HL-60/S4 (cell line): Measurements from ENCODE around the gene PTGDS.

Experiments
- in situ Hi-C: fragments of 300-500 bp; cut with MboI; formaldehyde crosslinking; loops from 2 replicates; pipeline ENCODE4 v1.14.3; 2022; ENCODE audit warnings: low sequenced_read_pairs

PTGDS gene

DNA sequence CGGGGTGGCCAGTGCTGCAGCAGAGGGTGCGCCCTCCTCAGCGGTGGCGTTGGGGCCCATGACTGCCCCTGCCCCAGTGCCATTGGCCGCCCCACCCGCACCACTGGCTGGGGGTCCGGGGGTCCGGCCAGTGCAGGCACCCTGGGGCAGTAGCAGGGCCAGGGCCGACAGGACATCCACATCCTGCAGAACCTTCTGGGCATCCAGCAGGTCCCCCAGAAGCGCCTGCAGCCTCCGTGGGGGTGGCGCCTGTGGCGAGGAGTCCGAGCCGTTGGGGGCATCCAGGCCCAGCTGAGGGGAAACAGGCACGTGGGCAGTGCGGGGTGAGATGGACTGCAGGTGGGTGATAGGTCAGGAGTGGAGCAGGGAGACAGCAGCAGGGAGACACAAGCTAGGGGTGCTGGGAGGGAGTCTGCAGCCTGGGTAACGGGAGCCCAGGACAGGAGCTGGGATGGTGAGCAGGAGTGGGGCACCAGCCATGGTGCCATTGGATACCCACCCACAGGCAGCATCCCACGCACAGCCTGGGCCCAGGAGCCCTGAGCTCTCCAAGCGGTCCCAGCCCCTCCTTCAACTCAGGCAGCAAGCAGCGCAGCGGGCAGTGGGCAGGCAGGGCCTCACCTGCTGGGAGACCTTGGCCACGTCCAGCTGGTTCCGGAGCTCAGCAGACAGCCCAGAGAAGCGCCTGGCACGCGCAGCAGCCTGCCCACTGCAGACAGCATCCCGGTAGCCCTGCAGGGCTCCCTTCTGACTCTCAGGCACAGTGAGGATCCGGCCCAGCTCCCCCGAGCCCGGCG lies 43.7 kb downstream of the PTGDS start:
- in situ Hi-C loops, result no loop called here

DNA sequence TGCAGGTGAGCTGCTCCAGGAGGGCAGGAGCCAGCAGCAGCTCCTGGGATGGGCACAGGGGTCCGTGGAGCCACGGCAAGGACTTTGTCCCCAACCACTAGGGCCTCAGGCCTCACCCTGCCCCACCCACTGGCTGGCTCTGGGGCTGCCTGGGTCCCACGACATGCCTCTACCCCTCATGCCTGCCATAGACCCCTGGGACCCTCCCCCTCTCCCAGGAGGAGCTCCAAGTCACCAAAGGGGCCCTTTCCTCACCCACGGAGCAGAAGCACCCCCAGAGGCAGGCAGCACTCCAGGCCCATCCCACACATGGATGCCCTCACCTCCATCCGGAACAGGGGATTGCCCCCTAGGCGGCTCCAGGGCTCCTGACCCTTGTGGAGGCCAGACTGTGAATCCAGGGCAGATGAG lies 44.3 kb downstream of the PTGDS start:
- in situ Hi-C loops, result no loop called here

DNA sequence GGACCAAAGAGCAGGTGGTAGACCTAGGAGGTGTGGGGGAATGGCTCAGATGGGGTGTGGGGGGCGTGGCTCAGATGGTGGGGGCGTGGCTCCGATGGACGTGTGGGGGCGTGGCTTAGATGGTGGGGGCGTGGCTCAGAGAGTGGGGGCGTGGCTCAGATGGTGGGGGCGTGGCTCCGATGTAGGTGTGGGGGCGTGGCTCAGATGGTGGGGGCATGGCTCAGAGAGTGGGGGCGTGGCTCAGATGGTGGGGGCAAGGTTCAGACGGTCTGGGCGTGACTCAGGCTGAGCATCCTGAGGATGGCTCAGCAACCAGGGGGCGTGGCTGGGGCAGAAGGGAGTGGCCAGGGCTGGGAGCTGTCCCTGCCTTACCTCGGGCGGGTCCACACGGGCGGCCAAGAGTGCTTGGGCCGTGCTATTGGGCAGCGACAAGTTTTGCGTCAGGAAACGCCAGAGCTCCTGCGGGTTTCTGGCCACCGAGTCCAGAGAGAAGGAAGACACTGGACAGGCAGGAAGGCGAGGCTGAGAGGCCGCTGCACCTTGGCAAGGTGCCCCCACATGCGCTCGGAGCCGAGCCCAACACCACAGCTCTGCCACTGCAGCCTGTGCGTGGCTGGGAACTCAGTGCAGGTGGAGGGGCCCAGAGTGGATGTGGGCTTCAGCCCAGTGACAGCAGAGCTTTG lies 44.8 kb downstream of the PTGDS start:
- in situ Hi-C loops, result no loop called here

DNA sequence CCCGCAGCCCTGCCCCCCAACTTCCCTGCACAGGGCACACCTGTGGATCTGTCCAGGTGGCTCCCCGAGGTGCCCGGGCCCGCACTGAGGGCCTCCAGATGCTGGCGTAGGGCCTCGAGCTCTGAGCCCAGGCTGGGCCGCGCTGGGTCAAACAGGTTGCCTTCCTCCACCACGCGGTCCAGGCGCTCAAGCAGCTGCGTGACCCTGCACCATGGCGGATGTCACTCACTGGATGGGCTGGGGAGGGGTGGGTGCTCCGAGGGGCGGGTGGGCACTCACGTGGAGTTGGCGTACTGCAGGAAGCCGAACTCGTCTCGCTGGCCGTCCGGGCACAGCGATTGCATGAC lies 45.3 kb downstream of the PTGDS start:
- in situ Hi-C loops, result no loop called here

DNA sequence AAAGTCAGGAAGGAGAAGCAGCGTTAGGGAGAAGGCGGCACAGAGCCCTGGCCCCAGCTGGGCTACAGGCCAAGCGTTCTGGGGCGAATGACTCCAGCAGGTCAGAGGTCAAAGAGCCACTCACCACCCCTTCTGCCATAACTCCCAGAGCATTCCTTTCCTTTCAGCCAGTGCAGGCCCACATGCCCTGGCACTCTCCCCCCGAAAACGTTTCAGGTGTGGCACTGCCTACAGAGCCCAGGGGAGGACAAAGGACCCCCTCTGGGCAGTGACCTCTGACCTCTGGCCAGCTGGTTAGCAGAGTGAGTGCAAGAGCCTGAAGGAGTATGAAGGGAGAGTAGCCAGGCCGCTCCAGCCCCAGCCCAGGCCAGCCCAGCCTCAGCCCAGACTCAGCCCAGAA lies 45.9 kb downstream of the PTGDS start:
- in situ Hi-C loops, result no loop called here

DNA sequence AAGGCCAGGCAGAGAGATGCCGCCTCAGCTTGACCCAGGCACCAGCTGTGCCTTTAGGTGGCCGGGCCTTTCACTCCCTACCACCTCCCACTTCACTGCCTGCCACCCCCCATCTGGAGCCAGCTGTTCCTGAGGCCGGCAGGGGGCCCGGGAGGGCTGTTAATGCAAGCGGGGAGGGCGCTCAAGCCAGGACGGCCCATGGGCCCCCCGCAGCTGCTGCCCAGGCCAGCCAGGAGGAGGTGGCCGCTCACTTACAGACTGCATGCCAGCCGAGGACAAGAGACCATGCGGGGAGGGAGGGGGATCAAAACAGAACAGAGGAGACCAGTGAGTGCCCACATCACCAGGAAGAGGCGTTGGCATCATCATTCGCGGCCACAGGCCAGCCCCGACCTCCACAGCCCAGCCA lies 46.3 kb downstream of the PTGDS start:
- in situ Hi-C loops, result no loop called here

DNA sequence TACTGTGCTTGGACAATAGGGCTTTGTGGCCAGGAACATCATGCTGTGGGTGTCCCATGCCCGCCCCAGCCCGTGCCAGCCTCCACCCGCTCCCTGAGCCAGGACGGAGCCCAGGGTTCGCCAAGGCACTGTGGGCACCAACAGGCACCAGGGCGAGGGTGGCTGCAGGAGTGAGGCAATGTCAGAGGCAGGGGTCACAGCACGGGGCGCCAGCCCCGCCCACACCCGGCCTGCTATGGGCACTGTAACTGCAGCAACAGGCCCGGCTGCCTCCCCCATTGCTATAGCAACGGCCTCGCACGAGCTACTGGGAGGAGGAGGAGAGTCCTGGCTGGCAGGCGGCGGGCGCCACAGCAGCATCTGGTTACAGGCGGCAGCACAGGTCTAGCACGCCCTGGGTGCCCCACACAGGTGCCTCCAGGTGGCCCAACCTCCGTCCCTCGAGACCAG lies 48.2 kb downstream of the PTGDS start:
- in situ Hi-C loops, result loop anchor here (25.0 kb wide), 1 partner anchor 238 kb away; the partner anchor contains the start of genes CCDC183 and TMEM141

DNA sequence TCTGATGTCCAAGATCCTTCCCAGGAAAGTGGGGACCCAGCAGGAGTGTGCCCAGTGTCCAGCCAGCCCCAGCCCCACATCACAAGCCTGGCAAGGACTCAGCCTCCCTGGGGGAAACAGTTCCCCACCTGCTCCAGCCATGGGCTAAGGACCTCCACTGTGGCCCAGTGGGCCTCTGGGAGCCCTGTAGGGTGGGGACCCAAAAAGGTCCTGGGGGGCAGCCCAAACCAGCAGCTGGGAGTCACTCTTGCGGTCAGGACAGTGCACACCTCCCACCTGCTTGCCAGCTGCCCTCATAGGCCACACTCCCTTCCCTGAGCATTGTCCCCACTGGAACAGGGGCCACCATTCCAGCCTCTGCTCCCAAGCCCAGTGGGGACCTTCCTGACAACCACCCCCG lies 49.1 kb downstream of the PTGDS start:
- in situ Hi-C loops, result loop anchor here (25.0 kb wide), 1 partner anchor 239 kb away; the partner anchor contains the start of genes CCDC183 and TMEM141

DNA sequence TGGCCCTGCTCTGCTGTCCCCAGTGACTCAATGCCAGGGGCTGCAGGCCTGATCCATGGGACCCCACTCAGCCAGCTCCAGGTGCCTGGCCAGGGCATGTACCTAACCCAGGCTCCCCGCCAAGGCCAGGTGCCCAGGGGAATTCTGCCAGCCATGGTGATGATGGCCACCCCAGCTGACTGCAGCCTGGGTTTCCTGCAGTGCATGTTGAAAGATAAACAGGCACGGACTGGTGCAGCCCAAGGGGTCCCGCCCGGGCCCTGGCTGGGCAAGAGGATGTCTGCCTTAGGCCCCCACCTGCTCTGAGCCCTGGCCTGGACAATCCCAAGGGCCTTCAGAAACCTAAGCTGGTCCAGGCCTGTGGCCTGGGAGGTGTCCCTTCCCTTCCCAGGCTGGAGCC lies 49.5 kb downstream of the PTGDS start:
- in situ Hi-C loops, result loop anchor here (25.0 kb wide), 1 partner anchor 240 kb away; the partner anchor contains the start of genes CCDC183 and TMEM141

DNA sequence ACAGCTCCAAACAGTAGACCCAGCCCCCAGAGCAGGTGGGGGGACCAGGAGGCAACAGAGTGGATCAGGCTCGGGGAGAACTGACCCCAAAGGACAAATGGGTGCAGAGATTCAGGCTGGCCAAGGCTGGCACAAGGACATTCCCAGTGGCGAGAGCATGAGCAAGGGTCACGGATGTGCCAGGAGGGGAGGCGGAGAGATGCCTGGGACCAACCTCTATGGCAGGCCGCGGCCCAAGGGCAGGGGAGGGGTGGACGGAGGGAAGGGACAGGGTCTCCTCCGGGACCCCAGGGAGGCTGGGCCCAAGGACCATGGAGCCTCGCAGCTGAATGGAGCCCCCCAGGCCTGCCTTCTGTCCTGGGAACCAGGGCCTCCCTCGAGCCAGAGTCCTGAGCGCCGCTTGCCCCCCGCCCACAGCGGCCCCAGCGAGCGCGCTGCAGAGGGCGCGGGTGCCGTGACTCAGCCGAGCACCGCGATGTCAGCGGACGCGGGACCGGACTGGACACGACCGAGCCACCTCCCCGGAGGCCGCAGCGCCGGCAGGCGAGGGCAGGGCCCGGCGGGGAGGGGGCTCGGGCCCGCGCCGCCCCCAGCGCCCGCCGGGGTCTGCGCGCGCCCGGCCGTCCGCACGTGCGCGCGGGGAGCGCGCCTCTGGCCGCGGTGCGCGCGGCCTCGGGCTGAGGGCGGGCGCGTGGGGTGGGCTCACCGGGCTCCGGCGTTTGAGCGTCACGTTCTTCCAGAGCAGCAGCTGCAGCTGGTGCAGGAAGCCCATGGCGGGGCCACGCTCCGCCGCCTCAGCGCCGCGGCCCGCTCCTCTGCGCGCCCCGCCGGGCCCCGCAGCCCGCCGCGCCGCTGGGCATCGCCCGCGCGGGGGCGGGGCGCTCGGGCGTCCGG lies 50.3 kb downstream of the PTGDS start, which contains the start of gene ABCA2:
TSS of gene ABCA2 (minus strand) at position 869 of the 894 bp plus-strand sequence. CDS start at position 772, 97 bp downstream.
- in situ Hi-C loops, result loop anchor here (25.0 kb wide), 1 partner anchor 240 kb away; the partner anchor contains the start of genes CCDC183 and TMEM141

DNA sequence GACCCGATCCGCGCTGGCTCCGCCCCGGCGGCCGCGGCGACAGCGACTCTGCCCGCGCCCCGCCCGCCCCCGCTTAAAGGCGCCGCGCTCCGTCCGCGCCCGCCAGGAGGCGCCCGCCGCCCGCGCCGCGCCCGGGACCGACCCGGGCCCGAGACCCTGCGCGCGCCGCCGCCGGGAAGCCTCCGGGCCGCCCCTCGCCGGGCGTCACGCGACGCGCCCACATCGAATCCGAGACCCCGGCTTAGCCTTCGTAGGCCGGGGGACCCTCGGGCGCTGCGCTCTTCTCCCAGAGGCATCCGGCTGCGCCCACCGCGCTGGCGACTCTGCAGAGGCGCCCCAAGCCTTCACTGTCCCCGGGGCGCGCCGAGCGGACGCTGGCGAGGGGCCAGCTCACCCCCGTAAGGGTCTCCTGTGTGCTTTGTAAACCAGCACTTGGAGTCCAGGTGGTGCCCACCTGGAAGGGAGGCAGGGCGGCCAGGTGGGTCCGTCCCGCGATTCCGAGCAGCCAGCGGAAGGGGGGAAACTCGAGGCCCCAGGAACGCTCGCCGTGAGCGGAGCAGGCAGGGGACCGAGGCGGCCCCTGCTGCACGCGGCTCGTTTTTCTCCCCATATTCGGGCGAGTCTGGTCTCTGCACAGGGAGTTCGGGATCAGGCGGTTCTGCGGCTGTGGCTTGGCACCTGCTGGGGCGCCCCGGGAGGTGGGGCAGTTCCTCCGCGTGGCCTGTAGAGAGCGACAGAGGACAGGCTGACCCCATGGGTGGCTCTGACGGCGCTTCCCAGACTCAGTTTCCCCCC lies 51.2 kb downstream of the PTGDS start:
- in situ Hi-C loops, result loop anchor here (25.0 kb wide), 1 partner anchor 241 kb away; the partner anchor contains the start of genes CCDC183 and TMEM141

DNA sequence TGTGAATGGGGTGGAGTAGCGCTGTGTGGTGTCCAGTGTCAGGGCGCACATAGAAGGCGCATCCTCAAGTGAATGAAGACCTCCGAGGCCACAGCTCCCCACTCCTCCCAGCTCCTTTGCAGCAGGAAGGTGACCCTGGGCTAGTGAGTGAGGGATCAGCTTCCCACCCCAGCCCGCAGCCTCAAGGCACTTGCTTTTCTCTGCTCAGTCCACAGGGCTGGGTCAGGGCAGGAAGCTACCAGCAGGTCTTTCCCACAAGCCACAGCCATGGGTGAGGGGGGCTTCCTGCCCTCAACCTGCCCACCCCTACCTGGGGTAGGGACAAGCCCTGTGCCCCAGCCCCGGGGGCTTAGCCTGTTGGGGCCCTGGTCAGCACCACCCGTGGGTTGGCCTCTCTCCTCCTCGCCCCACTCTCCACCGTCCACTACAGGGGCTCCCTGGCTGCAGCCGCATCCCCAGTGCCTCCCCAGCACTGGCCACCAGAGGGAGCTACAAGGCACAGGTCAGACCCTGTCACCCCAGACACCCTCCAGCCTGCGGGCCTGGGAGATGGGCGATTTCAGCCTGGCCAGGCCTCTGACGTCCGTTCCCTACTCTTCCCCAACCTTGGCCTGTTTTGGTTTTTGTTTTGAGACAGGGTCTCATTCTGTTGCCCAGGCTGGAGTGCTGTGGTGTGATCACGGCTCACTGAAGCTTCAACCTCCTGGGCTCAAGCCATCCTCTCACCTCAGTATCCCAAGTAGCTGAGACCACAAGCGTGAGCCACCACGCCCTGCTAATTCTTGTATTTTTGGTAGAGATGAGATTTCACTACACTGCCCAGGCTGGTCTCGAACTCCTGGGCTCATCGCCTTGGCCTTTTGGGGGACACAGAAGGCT lies 52.0 kb downstream of the PTGDS start:
- in situ Hi-C loops, result loop anchor here (25.0 kb wide), 1 partner anchor 242 kb away; the partner anchor contains the start of genes CCDC183 and TMEM141

DNA sequence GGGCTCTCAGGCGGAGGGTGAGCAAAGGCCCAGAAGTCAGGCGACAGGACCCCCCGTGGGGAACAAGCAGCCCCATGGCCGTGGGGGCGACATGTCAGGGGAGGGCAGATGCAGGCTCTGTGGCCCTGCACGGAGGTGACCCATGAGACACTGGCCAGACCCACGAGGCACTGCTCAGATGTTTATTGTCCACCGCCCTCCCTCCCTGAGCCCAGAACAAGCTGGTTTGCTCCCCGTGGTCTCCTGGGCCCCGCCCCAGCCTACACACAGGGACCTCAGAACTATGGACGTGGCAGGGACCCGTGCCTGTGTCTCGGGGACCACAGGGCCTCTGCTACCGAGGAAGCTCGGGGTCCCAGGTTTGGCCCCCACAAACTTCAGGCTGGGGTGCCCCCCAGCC lies 52.7 kb downstream of the PTGDS start:
- in situ Hi-C loops, result loop anchor here (25.0 kb wide), 1 partner anchor 243 kb away; the partner anchor contains the start of genes CCDC183 and TMEM141

DNA sequence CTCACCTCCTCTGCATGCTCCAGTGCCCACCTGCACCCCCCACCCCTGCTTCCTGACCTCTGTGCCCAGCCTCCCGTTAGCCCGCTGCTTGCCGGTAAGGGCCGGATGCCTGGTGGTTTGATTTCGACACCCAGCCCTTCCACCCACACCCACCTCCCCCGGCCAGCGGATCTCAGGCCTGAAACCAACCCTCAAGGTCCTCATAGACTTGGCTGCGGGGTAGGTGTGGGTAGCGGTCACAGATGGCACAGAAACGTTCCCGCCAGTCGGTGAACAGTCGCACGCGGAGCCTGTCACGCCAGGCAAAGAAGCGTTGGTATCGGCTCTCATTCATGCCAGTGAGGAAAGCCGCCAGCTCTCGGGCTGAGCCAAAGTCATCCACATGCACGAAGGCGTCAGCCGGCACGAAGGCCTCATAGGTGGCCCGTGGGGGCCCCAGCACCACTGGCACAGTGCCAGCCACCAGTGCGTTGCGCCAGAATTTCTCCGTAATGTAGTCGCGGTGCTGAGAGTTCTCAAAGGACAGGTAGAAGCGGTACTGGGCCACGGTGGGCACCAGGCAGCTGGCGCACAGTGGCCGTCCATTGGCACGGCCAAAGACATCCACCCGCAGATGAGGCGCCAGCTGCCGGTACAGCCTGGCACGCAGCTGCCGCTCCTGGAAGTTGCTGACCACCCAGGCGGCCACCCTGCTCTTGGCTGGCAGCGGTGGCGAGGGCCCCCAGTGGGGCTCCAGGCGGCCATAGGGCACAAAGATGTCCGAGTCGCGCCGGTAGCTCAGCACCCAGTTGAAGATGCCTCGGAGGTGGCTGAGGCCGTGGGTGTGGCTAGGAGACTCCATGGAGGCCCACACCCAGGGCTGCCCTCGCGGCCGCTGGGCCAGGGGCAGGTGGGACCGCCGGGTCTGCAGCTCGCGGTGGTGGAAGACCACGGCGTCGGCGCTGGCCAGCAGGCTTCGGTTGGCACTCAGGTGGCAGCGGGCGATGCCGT lies 53.5 kb downstream of the PTGDS start:
- in situ Hi-C loops, result loop anchor here (25.0 kb wide), 1 partner anchor 244 kb away; the partner anchor contains the start of genes CCDC183 and TMEM141
